ENCODE data around the gene PARP3. TPM values are rescaled to one million over a fixed set of nuclear protein-coding genes. Genes with fewer than 3 reads are reported as not detected.

Gene PARP3
- total RNA-seq, 1 experiment from 2014 or later, result 17.5 TPM

GRCh38 chr3:51894391-51894790 is 47.8 kb upstream of the PARP3 start:
- POLR2A ChIA-PET, result no interaction called here

GRCh38 chr3:51894939-51895338 is 47.2 kb upstream of the PARP3 start:
- BruUV-seq (replicated peaks), result no TSS peak
- Histone ChIP-seq H3K27ac (ENCODE audit: low read depth, low read length) (no peak overlapping the region), H3K4me3 (replicated peaks in 1 of 2; ENCODE audit: low read depth in 1 of 2, low read length in 2 of 2) (no peak overlapping the region), H3K4me2 (ENCODE audit: low read length) (no peak overlapping the region), H4K20me1 (ENCODE audit: insufficient read depth) (no peaks in the 10 kb centered on the region), H3K9ac (ENCODE audit: low read length) (no peak overlapping the region), H3K27me3 (ENCODE audit: insufficient read depth, low read length) (no peaks in the 10 kb centered on the region), H3K36me3 (ENCODE audit: control insufficient read depth in 1 of 2, insufficient read depth in 2 of 2, low read length in 2 of 2) (no peaks in the 10 kb centered on the region), H2AFZ (ENCODE audit: low read depth, low read length, poor library complexity, severe bottlenecking) (no peak overlapping the region), H3K9me2 (ENCODE audit: insufficient read depth) (no peaks in the 10 kb centered on the region), H3K79me2 (ENCODE audit: insufficient read depth, low read length) (no peaks in the 10 kb centered on the region), H3K9me3 (ENCODE audit: control insufficient read depth in 1 of 2, insufficient read depth in 1 of 2, low read depth in 1 of 2, low read length in 2 of 2) (no peaks in the 10 kb centered on the region), H3K4me1 (ENCODE audit: control insufficient read depth in 1 of 2, insufficient read depth in 2 of 2, low read length in 2 of 2) (peaks cover 4 to 32% of the 10 kb centered on the region in 2 experiments; a peak in 3 of 4 replicates)
- no peak for ATAC-seq
- ChIA-PET RAD21 (ENCODE audit: low non-redundant PET in 1 of 2, low total read pairs in 2 of 2, uncharacterized antibody in 2 of 2, unreplicated experiment in 2 of 2) (no interaction called here), CTCF (no interaction called here), POLR2A (no interaction called here)
- no peak for DNase-seq (ENCODE audit: low read depth, low spot score)
- TF ChIP-seq ELF1 (IDR thresholded peaks at IDR 0.05; ENCODE audit: borderline replicate concordance, low read depth), result no peak
- TF ChIP-seq POLR2A (IDR thresholded peaks at IDR 0.05; ENCODE audit: borderline replicate concordance, extremely low read depth, insufficient read depth, insufficient read length), result no peak
- no peak for TF ChIP-seq SP1 (IDR thresholded peaks at IDR 0.05; ENCODE audit: low read depth)
- no peak for TF ChIP-seq CEBPB (IDR thresholded peaks at IDR 0.05; ENCODE audit: low read depth)
- no peak for TF ChIP-seq REST (IDR thresholded peaks at IDR 0.05; ENCODE audit: low read depth)
- TF ChIP-seq ZNF274 (IDR thresholded peaks at IDR 0.05; ENCODE audit: low read depth, low read length), result no peak
- no peak for TF ChIP-seq EZH2phosphoT487 (IDR thresholded peaks at IDR 0.05; ENCODE audit: borderline replicate concordance)
- no peak for TF ChIP-seq RAD21 (IDR thresholded peaks at IDR 0.05; ENCODE audit: low read depth)
- no peak for TF ChIP-seq ZFX (IDR thresholded peaks at IDR 0.05)
- intact Hi-C loops (cut with micrococcal nuclease), result no loop called here

More at GRCh38 chr3:51894391-51894790, 47.8 kb upstream of the PARP3 start:
- Histone ChIP-seq H3K27ac (ENCODE audit: low read depth, low read length) (no peak overlapping the region), H4K20me1 (ENCODE audit: insufficient read depth) (no peaks in the 10 kb centered on the region), H3K9me2 (ENCODE audit: insufficient read depth) (no peaks in the 10 kb centered on the region), H3K4me2 (ENCODE audit: low read length) (no peak overlapping the region), H3K4me1 (ENCODE audit: control insufficient read depth in 1 of 2, insufficient read depth in 2 of 2, low read length in 2 of 2) (peaks cover 4 to 32% of the 10 kb centered on the region in 2 experiments; a peak in 3 of 4 replicates), H3K9ac (ENCODE audit: low read length) (no peak overlapping the region), H3K9me3 (ENCODE audit: control insufficient read depth in 1 of 2, insufficient read depth in 1 of 2, low read depth in 1 of 2, low read length in 2 of 2) (no peaks in the 10 kb centered on the region), H3K79me2 (ENCODE audit: insufficient read depth, low read length) (no peaks in the 10 kb centered on the region), H3K36me3 (ENCODE audit: control insufficient read depth in 1 of 2, insufficient read depth in 2 of 2, low read length in 2 of 2) (no peaks in the 10 kb centered on the region), H3K27me3 (ENCODE audit: insufficient read depth, low read length) (no peaks in the 10 kb centered on the region), H3K4me3 (replicated peaks in 1 of 2; ENCODE audit: low read depth in 1 of 2, low read length in 2 of 2) (no peak overlapping the region), H2AFZ (ENCODE audit: low read depth, low read length, poor library complexity, severe bottlenecking) (no peak overlapping the region)
- DNase-seq (ENCODE audit: low read depth, low spot score) (no peak), ATAC-seq (no peak)
- ChIA-PET RAD21 (ENCODE audit: low non-redundant PET in 1 of 2, low total read pairs in 2 of 2, uncharacterized antibody in 2 of 2, unreplicated experiment in 2 of 2) (no interaction called here), CTCF (no interaction called here)
- intact Hi-C loops (cut with micrococcal nuclease), result no loop called here
- BruUV-seq (replicated peaks), result no TSS peak
- TF ChIP-seq RAD21 (IDR thresholded peaks at IDR 0.05; ENCODE audit: low read depth) (no peak), CBX3 (IDR thresholded peaks at IDR 0.05; ENCODE audit: low read depth) (no peak), EZH2 (IDR thresholded peaks at IDR 0.05) (no peak)
